SK-N-SH (cell line): Measurements from ENCODE around the gene LRRC34. TPM values are rescaled to one million over a fixed set of nuclear protein-coding genes. Genes with fewer than 3 reads are reported as not detected.

Experiments used
- CTCF ChIA-PET: fragments of 300-600, 350-600 bp; formaldehyde crosslinking; extraction: SDS; loops from one replicate; lab custom pipeline; 2021; lab: Yijun Ruan, JAX
- POLR2A ChIA-PET: fragments of 350-600 bp; sonication (Branson Sonifier 250); formaldehyde crosslinking; extraction: SDS; loops from one replicate; lab custom pipeline; 2020; ENCODE audit warnings: antibody characterized with exemption, inconsistent platforms; lab: Yijun Ruan, JAX
- DNase-seq: peaks from one replicate; pipeline ENCODE4 v3.0.0; 2012
- H2AFZ ChIP-seq: fragments of 200-600 bp; sonication (generic); 2 replicates; pipeline ENCODE4 v1.8.1; 2016; ENCODE audit warnings: antibody characterized with exemption, mild to moderate bottlenecking, low read depth
- H3F3A ChIP-seq: fragments of 200-600 bp; sonication (generic); replicated peaks from 2 replicates; pipeline ENCODE3; 2016; ENCODE audit warnings: antibody characterized with exemption, mild to moderate bottlenecking; ENCODE audit not compliant: insufficient read depth
- H3K27ac ChIP-seq, 2 experiments: fragments of 200-500 bp in 1 of 2; fragments of 200-600 bp in 1 of 2; sonication (Bioruptor generic) in 1 of 2; sonication (generic), shearing (Covaris generic) in 1 of 2; 2 replicates each; pipeline versions ENCODE4 v1.5.1 to v1.6.1; 2014 to 2016; ENCODE audit warnings: low read depth in 2 of 2, inconsistent platforms in 1 of 2, low read length in 1 of 2, mild to moderate bottlenecking in 1 of 2, mixed read lengths in 1 of 2
- H3K27me3 ChIP-seq: fragments of 200-600 bp; sonication (generic), shearing (Covaris generic); 2 replicates; pipeline ENCODE4 v1.6.1; 2016; ENCODE audit warnings: mixed run types; ENCODE audit not compliant: insufficient read depth
- H3K36me3 ChIP-seq, 2 experiments: fragments of 200-500 bp in 1 of 2; fragments of 200-600 bp in 1 of 2; sonication (Bioruptor generic) in 1 of 2; sonication (generic) in 1 of 2; replicated peaks in 1 of 2; 2 replicates each; pipeline versions ENCODE3 to v1.5.1; 2014 to 2016; ENCODE audit warnings: low read length in 1 of 2, mild to moderate bottlenecking in 1 of 2; ENCODE audit not compliant: insufficient read depth in 2 of 2, control insufficient read depth in 1 of 2
- H3K4me1 ChIP-seq, 2 experiments: fragments of 200-500 bp in 1 of 2; fragments of 200-600 bp in 1 of 2; sonication (Bioruptor generic) in 1 of 2; sonication (generic), shearing (Covaris generic) in 1 of 2; 2 replicates each; pipeline versions ENCODE4 v1.5.1 to v1.6.1; 2014 to 2016; ENCODE audit warnings: low read depth in 1 of 2, low read length in 1 of 2, mixed run types in 1 of 2; ENCODE audit not compliant: insufficient read depth in 2 of 2, control insufficient read depth in 1 of 2
- H3K4me2 ChIP-seq: fragments of 200-600 bp; sonication (generic), shearing (Covaris generic); 2 replicates; pipeline ENCODE4 v1.6.1; 2017; ENCODE audit warnings: mixed run types
- H3K4me3 ChIP-seq, 2 experiments: fragments of 200-500 bp in 1 of 2; fragments of 200-600 bp in 1 of 2; sonication (Bioruptor generic) in 1 of 2; sonication (generic), shearing (Covaris generic) in 1 of 2; 2 replicates each; pipeline versions ENCODE4 v1.5.1 to v1.8.1; 2014 to 2016; ENCODE audit warnings: low read depth in 2 of 2, inconsistent platforms in 1 of 2, low read length in 1 of 2, mild to moderate bottlenecking in 1 of 2, mixed read lengths in 1 of 2, moderate library complexity in 1 of 2
- H3K79me2 ChIP-seq: fragments of 200-600 bp; sonication (generic); 2 replicates; pipeline ENCODE4 v1.8.1; 2017; ENCODE audit warnings: mild to moderate bottlenecking; ENCODE audit not compliant: insufficient read depth
- H3K9ac ChIP-seq: fragments of 200-600 bp; sonication (generic); 2 replicates; pipeline ENCODE4 v1.6.1; 2017; ENCODE audit warnings: mixed run types
- H3K9me2 ChIP-seq: fragments of 200-600 bp; sonication (generic); 2 replicates; pipeline ENCODE4 v1.6.1; 2017; ENCODE audit warnings: mixed run types
- H3K9me3 ChIP-seq: fragments of 200-600 bp; sonication (generic); 2 replicates; pipeline ENCODE4 v1.6.1; 2017; ENCODE audit warnings: mixed run types, mild to moderate bottlenecking, moderate library complexity
- H4K20me1 ChIP-seq: fragments of 200-600 bp; sonication (generic); 2 replicates; pipeline ENCODE4 v1.6.1; 2017; ENCODE audit warnings: mild to moderate bottlenecking, mixed run types; ENCODE audit not compliant: insufficient read depth
- CTCF ChIP-seq: fragments of 200-600 bp; sonication (generic); IDR thresholded peaks from 2 replicates; pipeline ENCODE4 v1.6.1; 2017; ENCODE audit warnings: antibody characterized with exemption, mild to moderate bottlenecking, moderate library complexity
- ELF1 ChIP-seq: IDR thresholded peaks from 2 replicates; pipeline ENCODE4 v1.4.0; 2012
- FOXJ3 ChIP-seq: sonication (generic); formaldehyde crosslinking; IDR thresholded peaks from 2 replicates; pipeline ENCODE4 v1.5.1; 2020; ENCODE audit warnings: mild to moderate bottlenecking, missing genetic modification reagents
- FOXM1 ChIP-seq: IDR thresholded peaks from 2 replicates; pipeline ENCODE4 v1.4.0; 2012; ENCODE audit warnings: low read depth, mild to moderate bottlenecking
- GATA2 ChIP-seq: sonication (generic); formaldehyde crosslinking; IDR thresholded peaks from 2 replicates; pipeline ENCODE4 v1.5.0; 2020; ENCODE audit warnings: mild to moderate bottlenecking, missing genetic modification reagents
- IRF3 ChIP-seq: fragments of 150-350 bp; IDR thresholded peaks from 2 replicates; pipeline ENCODE4 v1.6.1; 2016; ENCODE audit warnings: mild to moderate bottlenecking, low read depth, low read length
- JUND ChIP-seq: IDR thresholded peaks from 2 replicates; pipeline ENCODE4 v1.4.0; 2012
- MEF2A ChIP-seq: IDR thresholded peaks from 2 replicates; pipeline ENCODE4 v1.4.0; 2012; ENCODE audit warnings: low read depth, borderline replicate concordance
- NFIC ChIP-seq: IDR thresholded peaks from 2 replicates; pipeline ENCODE4 v1.4.0; 2012; ENCODE audit warnings: borderline replicate concordance
- POLR2AphosphoS5 ChIP-seq: IDR thresholded peaks from 2 replicates; pipeline ENCODE4 v1.6.1; 2012; ENCODE audit warnings: low read depth, low read length
- REST ChIP-seq: IDR thresholded peaks from 2 replicates; pipeline ENCODE4 v1.6.1; 2012; ENCODE audit warnings: mild to moderate bottlenecking, low read depth, low read length, moderate library complexity
- SMC3 ChIP-seq: IDR thresholded peaks from 2 replicates; pipeline ENCODE4 v1.6.1; 2012; ENCODE audit warnings: low read depth, low read length, improper control_type of control experiment
- YY1 ChIP-seq: IDR thresholded peaks from 2 replicates; pipeline ENCODE4 v1.4.0; 2012; ENCODE audit warnings: low read depth, mild to moderate bottlenecking
- WGBS: methylation state at CpG from one replicate; pipeline ENCODE4 v1.1.6; 2017; ENCODE audit warnings: low lambda C conversion rate; 5-methylcytosine and 5-hydroxymethylcytosine counted together
- polyA plus RNA-seq, 3 experiments: library from polyadenylated mRNA; depleted of rRNA; stranded (reverse); fragments of >200 nt; gene quantifications; 2 replicates each; pipeline ENCODE4 v1.2.3, GENCODE V29; 2012
- TF ChIP-seq, protein P1 (sequence below): IDR thresholded peaks from 2 replicates; pipeline ENCODE4 v1.4.0; 2012; ENCODE audit warnings: low read depth, borderline replicate concordance
- TF ChIP-seq, protein P2 (sequence below): IDR thresholded peaks from 2 replicates; pipeline ENCODE4 v1.4.0; 2012; ENCODE audit warnings: low read depth
- TF ChIP-seq, protein P3 (sequence below): IDR thresholded peaks from 2 replicates; pipeline ENCODE4; 2012

Gene LRRC34
- polyA plus RNA-seq, 1 of the 3 experiments (the other 2 are of a cell fraction) = 1.6 TPM

DNA sequence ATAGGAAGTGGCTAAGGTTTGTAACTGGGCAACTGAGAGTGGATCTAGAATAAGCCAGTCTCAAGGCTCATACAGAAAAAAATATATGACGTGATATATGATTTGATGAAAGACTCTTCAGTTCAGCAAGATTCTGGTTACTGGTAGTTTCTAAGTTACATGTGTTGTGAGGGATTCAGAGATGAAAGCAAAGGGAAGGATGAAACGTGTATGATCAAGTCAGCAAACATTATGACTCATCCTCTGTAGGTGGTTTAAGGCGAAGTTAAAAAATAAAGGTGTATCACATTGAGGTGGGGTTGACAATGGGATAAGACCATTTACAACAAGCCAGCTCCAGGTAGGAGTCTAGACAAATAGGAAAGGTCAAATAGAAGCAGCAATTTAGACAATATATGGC lies 64.0 kb downstream of the LRRC34 start:
- Histone ChIP-seq H3K27ac (no peak overlapping the region), H3F3A (no peaks in the 10 kb centered on the region), H3K9ac (no peak overlapping the region), H3K27me3 (peaks cover 15% of the 10 kb centered on the region; the same call in 1 of the 2 replicates), H4K20me1 (no peaks in the 10 kb centered on the region), H3K9me3 (no peaks in the 10 kb centered on the region), H3K79me2 (no peaks in the 10 kb centered on the region), H2AFZ (no peak overlapping the region), H3K4me3 (no peak overlapping the region), H3K9me2 (no peaks in the 10 kb centered on the region), H3K36me3 (no peaks in the 10 kb centered on the region), H3K4me2 (no peak overlapping the region)
- POLR2A ChIA-PET = no interaction called here
- 46% methylated on average over 3 of the region's 3 CpGs for WGBS
- CTCF ChIA-PET = interaction anchor here (1.6 kb wide), 1 partner anchor 15 kb away, joined by 7 read pairs; no protein-coding TSS in a partner anchor
- TF ChIP-seq, protein P1, sequence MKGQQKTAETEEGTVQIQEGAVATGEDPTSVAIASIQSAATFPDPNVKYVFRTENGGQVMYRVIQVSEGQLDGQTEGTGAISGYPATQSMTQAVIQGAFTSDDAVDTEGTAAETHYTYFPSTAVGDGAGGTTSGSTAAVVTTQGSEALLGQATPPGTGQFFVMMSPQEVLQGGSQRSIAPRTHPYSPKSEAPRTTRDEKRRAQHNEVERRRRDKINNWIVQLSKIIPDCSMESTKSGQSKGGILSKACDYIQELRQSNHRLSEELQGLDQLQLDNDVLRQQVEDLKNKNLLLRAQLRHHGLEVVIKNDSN = no peak
- TF ChIP-seq, all 33 proteins: peak for 0
- no peaks in the 10 kb centered on the region for H3K4me1 ChIP-seq
- DNase-seq = no peak

- CTCF ChIA-PET = interaction anchor here (1.2 kb wide), 1 partner anchor 78 kb away, joined by 5 read pairs; no protein-coding TSS in a partner anchor
- no peak overlapping the region for H3K9ac ChIP-seq
- H3F3A ChIP-seq = no peaks in the 10 kb centered on the region
- H3K4me1 ChIP-seq = no peaks in the 10 kb centered on the region
- no peak overlapping the region for H2AFZ ChIP-seq
- H4K20me1 ChIP-seq = no peaks in the 10 kb centered on the region
- POLR2A ChIA-PET = no interaction called here
- no peak overlapping the region for H3K4me3 ChIP-seq
- TF ChIP-seq, protein P2, sequence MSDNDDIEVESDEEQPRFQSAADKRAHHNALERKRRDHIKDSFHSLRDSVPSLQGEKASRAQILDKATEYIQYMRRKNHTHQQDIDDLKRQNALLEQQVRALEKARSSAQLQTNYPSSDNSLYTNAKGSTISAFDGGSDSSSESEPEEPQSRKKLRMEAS = no peak
- TF ChIP-seq MEF2A = no peak
- TF ChIP-seq CTCF = no peak
- TF ChIP-seq FOXJ3 (CRISPR knock-in tag) = no peak
- TF ChIP-seq ELF1 = no peak
- no peak for TF ChIP-seq REST
- TF ChIP-seq YY1 = no peak
- no peak for TF ChIP-seq FOXM1
- TF ChIP-seq JUND = no peak
- TF ChIP-seq, protein P3, sequence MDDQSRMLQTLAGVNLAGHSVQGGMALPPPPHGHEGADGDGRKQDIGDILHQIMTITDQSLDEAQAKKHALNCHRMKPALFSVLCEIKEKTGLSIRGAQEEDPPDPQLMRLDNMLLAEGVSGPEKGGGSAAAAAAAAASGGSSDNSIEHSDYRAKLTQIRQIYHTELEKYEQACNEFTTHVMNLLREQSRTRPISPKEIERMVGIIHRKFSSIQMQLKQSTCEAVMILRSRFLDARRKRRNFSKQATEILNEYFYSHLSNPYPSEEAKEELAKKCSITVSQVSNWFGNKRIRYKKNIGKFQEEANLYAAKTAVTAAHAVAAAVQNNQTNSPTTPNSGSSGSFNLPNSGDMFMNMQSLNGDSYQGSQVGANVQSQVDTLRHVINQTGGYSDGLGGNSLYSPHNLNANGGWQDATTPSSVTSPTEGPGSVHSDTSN = no peak
- no peak for TF ChIP-seq SMC3
- TF ChIP-seq NFIC = no peak
- TF ChIP-seq IRF3 = no peak
- TF ChIP-seq POLR2AphosphoS5 = no peak
- TF ChIP-seq GATA2 = no peak
- no peaks in the 10 kb centered on the region for H3K79me2 ChIP-seq
- no peaks in the 10 kb centered on the region for H3K36me3 ChIP-seq
- no peak for DNase-seq
- no peaks in the 10 kb centered on the region for H3K9me2 ChIP-seq
- WGBS = 42% methylated on average over 6 of the region's 6 CpGs
- peaks cover 6% of the 10 kb centered on the region; the same call in 1 of the 2 replicates for H3K27me3 ChIP-seq
- H3K4me2 ChIP-seq = no peak overlapping the region
- H3K27ac ChIP-seq = no peak overlapping the region
- no peaks in the 10 kb centered on the region for H3K9me3 ChIP-seq
Observed at GRCh38 chr3:169746924-169747323, 65.8 kb downstream of the LRRC34 start.
